ENCODE data around the gene LRRD1. TPM values are rescaled to one million over a fixed set of nuclear protein-coding genes. Genes with fewer than 3 reads are reported as not detected.

The LRRD1 gene
- total RNA-seq (2016; rRNA removed; fragmentation: Illumina TruSeq; extraction: Trizol) (not detected in 2 replicates), polyA plus RNA-seq (2011; rRNA removed) (0.03 TPM in 1 of 2 replicates, not detected in the other), polyA minus RNA-seq (2011; rRNA and poly(A)+ RNA removed; ENCODE audit: low replicate concordance) (0.26 TPM in 1 of 2 replicates, not detected in the other), Bru-seq, nascent RNA (percentile 26 among the genes with signal in this experiment), BruChase-seq, experiment 1, labeled RNA remaining after a 6-hour chase (percentile 39 among the genes with signal in this experiment), BruChase-seq, experiment 2, labeled RNA remaining after a 2-hour chase (percentile 48 among the genes with signal in this experiment)
- total RNA-seq (2016; cell fraction: cytosol; rRNA removed; fragmentation: Illumina TruSeq; extraction: Trizol; ENCODE audit: low read depth) = not detected in 2 replicates
- total RNA-seq (2016; cell fraction: insoluble cytoplasmic fraction; rRNA removed; fragmentation: Illumina TruSeq; extraction: Trizol) = 0.04 TPM in 1 of 2 replicates, not detected in the other
- total RNA-seq (2016; cell fraction: membrane; rRNA removed; fragmentation: Illumina TruSeq; extraction: Trizol) = not detected in 2 replicates
- total RNA-seq (2016; cell fraction: nucleus; rRNA removed; fragmentation: Illumina TruSeq; extraction: Trizol) = not detected in 2 replicates
- not detected in 2 replicates for polyA plus RNA-seq (2011; cell fraction: cytosol; rRNA removed)
- 0.13 TPM in 1 of 2 replicates, not detected in the other for polyA plus RNA-seq (2011; cell fraction: nucleus; rRNA removed)
- not detected in 2 replicates for polyA plus RNA-seq (2012)
- polyA plus RNA-seq (2016; cell fraction: cytosol; fragmentation: Illumina TruSeq; extraction: Trizol; ENCODE audit: low read depth) = not detected in 2 replicates
- polyA plus RNA-seq (2016; cell fraction: insoluble cytoplasmic fraction; fragmentation: Illumina TruSeq; extraction: Trizol; ENCODE audit: low read depth) = not detected in 2 replicates
- not detected in 2 replicates for polyA plus RNA-seq (2016; cell fraction: membrane; fragmentation: Illumina TruSeq; extraction: Trizol; ENCODE audit: low read depth)
- polyA plus RNA-seq (2016; cell fraction: nucleus; fragmentation: Illumina TruSeq; extraction: Trizol; ENCODE audit: insufficient read depth, low read depth) = not detected in 2 replicates
- not detected in 2 replicates for polyA minus RNA-seq (2011; cell fraction: cytosol; rRNA and poly(A)+ RNA removed)
- 0.13 and 0.25 TPM in 2 replicates for polyA minus RNA-seq (2011; cell fraction: nucleus; rRNA and poly(A)+ RNA removed)
- long read RNA-seq, experiment 1 = 0 reads
- long read RNA-seq, experiment 2 = 0 reads

GRCh38 chr7:92178928-92179924 is at the start of gene LRRD1:
Gene LRRD1, minus strand, starts transcription at chr7:92179142. Its CDS starts 13,940 bp downstream, at chr7:92165202.
- Histone ChIP-seq H3K4me2 (ENCODE audit: low read depth, low read length) (peak within 1 kb of the TSS; percentile 87), H3K79me2 (ENCODE audit: insufficient read depth, low read length) (no peaks in the 10 kb centered on the region), H3K4me1 (ENCODE audit: insufficient read depth, low read length) (peaks cover 6% of the 10 kb centered on the region; the same call in 1 of the 2 replicates), H3K27ac (ENCODE audit: extremely low read length, insufficient read depth, low read length) (no peak within 1 kb of the TSS), H4K20me1 (ENCODE audit: insufficient read depth, low read length) (no peaks in the 10 kb centered on the region), H3K9me3 (ENCODE audit: low read length) (no peaks in the 10 kb centered on the region), H3K27me3 (ENCODE audit: control insufficient read depth in 1 of 2, insufficient read depth in 2 of 2, low read length in 2 of 2) (no peaks in the 10 kb centered on the region), H2AFZ (ENCODE audit: low read length) (peak within 1 kb of the TSS; percentile 87), H3K4me3 (replicated peaks in 1 of 3; ENCODE audit: insufficient read depth in 1 of 3, low read depth in 2 of 3, low read length in 3 of 3) (peak within 1 kb of the TSS; percentile 58 to 83 (median 62); a peak in 5 of 6 replicates), H3K9ac (ENCODE audit: insufficient read depth, low read depth, low read length) (peak within 1 kb of the TSS; percentile 73), H3K36me3 (replicated peaks in 1 of 2; ENCODE audit: control insufficient read depth in 1 of 2, insufficient read depth in 2 of 2, low read length in 2 of 2) (no peaks in the 10 kb centered on the region)
- CTCF ChIA-PET (ENCODE audit: low intra/inter-chr PET ratio, low total read pairs) = interaction anchor here (1.3 kb wide), 2 partner anchors 46 to 268 kb away, joined by 4 to 5 read pairs; partner anchors contain the start of gene GATAD1
- 51% methylated on average over 28 of the region's 60 CpGs for WGBS (ENCODE audit: low lambda C conversion rate)
- POLR2A ChIA-PET = interaction anchor here (1.0 to 1.2 kb wide), 3 partner anchors 45 to 269 kb away, joined by 4 to 6 read pairs (median 4); partner anchors contain the start of genes ANKIB1, CYP51A1, GATAD1 and KRIT1
- intact Hi-C loops (cut with micrococcal nuclease; ENCODE audit: unreplicated experiment) (loop anchor here (5.0 kb wide), 1 partner anchor 268 kb away; the partner anchor contains the start of gene GATAD1), in situ Hi-C loops (cut with HindIII; ENCODE audit: extremely low pct_ligation_motif_present, low pct_unique_long_range_greater_than_20kb) (no loop called here)
- ATAC-seq (peak; percentile 99), FAIRE-seq (peak; percentile 71), DNase-seq (ENCODE audit: low spot score) (peak; percentile 83)
- no TSS peak for BruUV-seq (replicated peaks)
- TF ChIP-seq ZNF501 (CRISPR knock-in tag; IDR thresholded peaks at IDR 0.05) = peak; percentile 72; the same call in 1 of the 2 replicates
- TF ChIP-seq, protein P1, sequence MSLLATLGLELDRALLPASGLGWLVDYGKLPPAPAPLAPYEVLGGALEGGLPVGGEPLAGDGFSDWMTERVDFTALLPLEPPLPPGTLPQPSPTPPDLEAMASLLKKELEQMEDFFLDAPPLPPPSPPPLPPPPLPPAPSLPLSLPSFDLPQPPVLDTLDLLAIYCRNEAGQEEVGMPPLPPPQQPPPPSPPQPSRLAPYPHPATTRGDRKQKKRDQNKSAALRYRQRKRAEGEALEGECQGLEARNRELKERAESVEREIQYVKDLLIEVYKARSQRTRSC (CRISPR knock-in tag; IDR thresholded peaks at IDR 0.05; ENCODE audit: low read depth) = no peak
- no peak for TF ChIP-seq ZNF180 (CRISPR knock-in tag; IDR thresholded peaks at IDR 0.05; ENCODE audit: borderline replicate concordance, low read depth)
- no peak for TF ChIP-seq TMF1 (CRISPR knock-in tag; IDR thresholded peaks at IDR 0.05; ENCODE audit: low read depth)
- TF ChIP-seq RXRA (CRISPR knock-in tag; IDR thresholded peaks at IDR 0.05) = no peak
- TF ChIP-seq MXD3 (CRISPR knock-in tag; IDR thresholded peaks at IDR 0.05) = peak; percentile 59; the same call in 1 of the 2 replicates
- 0 out of 2 replicates have a peak, but pooled peaks have one; percentile 38 for TF ChIP-seq ZKSCAN8 (CRISPR knock-in tag; IDR thresholded peaks at IDR 0.05; ENCODE audit: borderline replicate concordance)
- TF ChIP-seq FOXK2 (IDR thresholded peaks at IDR 0.05) = no peak
- no peak for TF ChIP-seq PPARG (CRISPR knock-in tag; conservative IDR thresholded peaks at IDR 0.05)
- no peak for TF ChIP-seq ZIK1 (CRISPR knock-in tag; IDR thresholded peaks at IDR 0.05; ENCODE audit: borderline replicate concordance, low read depth)
- no peak for TF ChIP-seq MLLT10 (CRISPR knock-in tag; IDR thresholded peaks at IDR 0.05)
- TF ChIP-seq ZFP90 (CRISPR knock-in tag; IDR thresholded peaks at IDR 0.05; ENCODE audit: borderline replicate concordance) = peak; percentile 91
- TF ChIP-seq SRSF9 (IDR thresholded peaks at IDR 0.05; ENCODE audit: borderline replicate concordance, insufficient read depth, low read depth, low read length, poor library complexity, severe bottlenecking) = no peak
- TF ChIP-seq ZBTB39 (CRISPR knock-in tag; IDR thresholded peaks at IDR 0.05) = no peak

Measured in HepG2 (cell line).